Stimulated activated naive CD8-positive, alpha-beta T cell treated with anti-CD3 and anti-CD28 coated beads, Interleukin-15, Interleukin-2, amounts not matched to agents 100 U/mL and 50 U/mL, for 24 hours (primary cell): ENCODE results near the gene ITGAE.
"Not testable (repeated sequence)": the region's sequence is repeated elsewhere in the genome, so short reads cannot be mapped to it uniquely, and the experiment has no call there.

Experiments used
- ATAC-seq: fragments of 150-1000 bp; cut with Tn5 transposase; one replicate; pipeline ENCODE4 v1.10.0; 2021
- DNase-seq: peaks from one replicate; pipeline ENCODE4 v3.0.0; 2021

Gene ITGAE

GRCh38 chr17:3800362-3801271 lies at the start of gene ITGAE:
TSS of gene ITGAE (minus strand) at chr17:3801188. CDS start at chr17:3801144, 44 bp downstream.
- DNase-seq (no peak), ATAC-seq (no peak)

DNA sequence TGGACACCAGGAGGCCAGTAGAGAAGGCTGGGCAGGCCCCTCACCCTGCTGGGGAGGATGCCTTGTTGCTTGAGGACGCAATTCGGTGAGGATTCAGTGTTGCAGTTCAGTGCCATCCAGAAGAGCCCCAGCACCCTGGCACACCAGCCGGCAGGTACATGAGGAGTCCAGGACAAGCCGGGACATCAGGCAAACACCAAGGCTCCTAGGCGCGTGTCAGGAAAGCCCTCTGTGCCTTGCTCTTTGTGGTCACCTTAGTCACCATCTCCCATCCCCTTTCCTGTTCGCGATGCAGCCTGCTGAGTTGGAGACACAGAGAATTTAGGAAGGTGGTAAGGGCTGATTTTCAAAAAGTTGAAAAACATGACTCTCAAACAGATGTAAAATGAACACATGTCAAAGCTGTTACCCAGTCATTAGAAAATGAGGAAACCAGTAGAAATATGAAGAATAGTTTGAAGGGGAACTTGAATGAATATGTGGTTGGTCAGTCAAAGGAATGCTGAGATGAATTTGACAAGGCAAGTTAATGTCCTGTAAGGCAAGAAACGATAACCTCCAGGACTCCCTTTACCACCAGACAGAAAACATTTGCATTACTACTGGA lies 47.3 kb upstream of the ITGAE start:
- no peak for ATAC-seq
- no peak for DNase-seq

DNA sequence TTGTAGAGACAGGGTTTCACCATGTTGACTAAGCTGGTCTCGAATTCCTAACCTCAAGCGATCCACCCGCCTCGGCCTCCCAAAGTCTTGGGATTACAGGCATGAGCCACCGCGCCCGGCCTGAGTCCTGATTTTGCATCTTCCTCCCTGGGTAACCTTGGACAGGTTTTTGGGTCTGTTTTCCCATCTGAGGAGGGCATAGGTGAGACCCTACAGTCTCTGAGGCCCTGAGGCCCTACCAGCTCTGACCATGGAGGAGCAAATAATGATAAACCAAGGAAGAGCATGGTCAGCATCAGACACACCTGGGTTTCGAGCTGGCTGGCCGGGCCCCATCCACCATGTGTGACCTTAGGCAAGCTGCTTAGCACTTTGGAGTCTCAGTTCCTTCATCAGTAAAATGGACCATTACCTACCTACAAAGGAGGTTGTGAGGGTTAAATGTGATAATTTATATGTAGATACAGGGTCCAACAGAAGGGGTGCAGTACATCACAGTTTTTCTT lies 46.2 kb upstream of the ITGAE start:
- ATAC-seq, result no peak
- no peak for DNase-seq

DNA sequence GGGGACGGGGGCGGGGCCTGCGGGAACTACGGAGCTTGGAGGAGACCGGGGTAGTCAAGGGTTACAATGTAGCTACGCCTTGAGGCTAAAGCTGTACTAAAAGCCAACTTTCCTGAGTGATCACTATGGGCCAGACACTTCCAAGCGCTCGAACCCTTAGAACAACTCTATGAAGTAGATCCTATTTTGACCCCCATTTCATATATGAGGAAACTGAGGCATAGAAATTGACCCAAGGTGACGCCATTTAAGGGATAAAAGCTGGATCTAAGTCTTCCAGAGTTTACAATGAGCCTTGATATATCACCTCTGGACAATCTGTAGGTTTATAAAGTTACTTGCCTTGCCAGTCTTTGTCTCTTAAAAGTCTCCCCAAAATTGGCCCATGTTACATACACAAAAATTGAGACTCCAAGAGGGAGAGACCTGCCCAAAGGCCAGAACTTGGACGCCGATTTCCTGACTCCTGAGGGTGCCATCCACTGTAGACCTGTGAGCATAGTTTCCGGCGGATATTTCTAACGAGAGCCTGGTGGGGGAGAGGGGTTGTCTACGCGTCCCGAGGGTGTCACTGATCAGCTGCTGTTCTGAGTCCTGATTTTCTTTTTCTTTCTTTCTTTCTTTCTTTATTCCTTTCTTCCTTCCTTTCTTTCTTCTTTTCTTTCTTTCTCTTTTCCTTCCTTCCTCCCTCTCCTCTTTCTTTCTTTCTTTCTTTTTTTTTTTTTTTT lies 45.6 kb upstream of the ITGAE start:
- no peak for DNase-seq
- ATAC-seq, result no peak

DNA sequence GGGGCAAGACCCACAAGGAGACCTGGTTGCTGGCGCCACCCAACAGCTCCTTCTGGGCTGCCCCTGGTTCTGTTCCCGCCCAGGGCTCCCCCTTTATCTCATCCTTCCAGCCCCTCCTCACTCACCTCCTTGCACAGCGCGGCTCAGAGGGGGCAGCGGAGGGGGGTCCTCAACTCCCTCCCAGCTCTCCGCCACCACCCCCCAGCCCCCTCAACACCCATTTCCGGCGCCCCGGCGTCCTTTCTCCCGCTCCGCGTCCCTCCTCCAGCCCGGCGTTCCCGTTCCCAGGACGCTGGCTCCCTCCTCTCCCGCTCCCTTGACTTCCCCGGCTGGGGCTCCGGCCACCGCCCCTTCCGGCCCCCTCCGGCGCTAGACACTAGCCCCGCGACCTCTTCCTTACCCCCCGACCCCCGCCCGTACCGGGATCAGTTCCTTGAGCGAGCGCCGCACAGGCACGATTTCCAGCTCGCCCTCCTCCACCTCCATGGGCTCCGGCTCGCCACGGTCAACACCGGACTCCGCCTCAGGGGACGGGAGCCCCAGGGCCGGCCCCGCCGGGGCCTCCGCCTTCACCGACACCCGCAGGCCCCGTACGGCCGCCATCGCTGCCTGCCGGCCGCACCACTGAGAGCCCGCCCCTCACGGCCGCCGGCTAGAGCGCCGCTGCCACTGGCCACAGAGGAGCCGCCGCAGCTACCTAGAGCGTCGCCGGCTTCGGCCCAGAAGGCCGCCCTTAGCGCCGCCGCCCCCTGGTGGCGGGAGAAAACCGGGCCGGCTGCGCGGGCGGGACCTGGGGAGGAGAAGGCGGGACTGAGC lies 44.8 kb upstream of the ITGAE start, which contains the start of gene NCBP3:
NCBP3 (minus strand) TSS at position 626 of the 816 bp plus-strand sequence; CDS start at position 603, 23 bp downstream.
- peak; percentile 99 for ATAC-seq

GRCh38 chr17:3845291-3845620 lies 44.3 kb upstream of the ITGAE start:
- peak; percentile 35 for ATAC-seq
- peak; percentile 62 for DNase-seq

More for the DNA sequence above, 44.8 kb upstream of the ITGAE start, which contains the start of gene NCBP3:
- peak; percentile 94 for DNase-seq

GRCh38 chr17:3844556-3844955 lies 43.6 kb upstream of the ITGAE start:
- DNase-seq, ATAC-seq: not testable (repeated sequence)

- ATAC-seq, result no peak
- peak; percentile 51 for DNase-seq
Measured at GRCh38 chr17:3843935-3844516, 43.0 kb upstream of the ITGAE start.

DNA sequence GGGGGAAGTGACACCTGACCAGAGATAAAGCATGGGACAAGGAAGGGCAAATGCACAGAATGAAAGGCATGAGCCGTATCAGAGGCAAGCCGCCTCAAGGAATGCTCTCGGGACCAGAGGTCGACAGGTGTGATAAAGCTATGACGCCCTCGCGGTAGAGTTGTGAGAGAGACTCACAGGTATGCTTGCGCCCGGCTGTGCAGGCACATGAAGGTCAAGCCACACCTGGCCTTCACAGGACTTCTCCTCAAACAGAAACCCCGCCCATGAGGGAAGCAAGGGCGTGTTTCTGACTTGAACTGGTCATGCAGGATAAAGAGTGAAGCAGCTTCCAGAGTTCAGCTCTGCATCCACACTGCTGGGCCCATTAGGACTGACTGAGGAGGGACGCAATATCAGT lies 37.2 kb upstream of the ITGAE start:
- DNase-seq (no peak), ATAC-seq (no peak)

DNA sequence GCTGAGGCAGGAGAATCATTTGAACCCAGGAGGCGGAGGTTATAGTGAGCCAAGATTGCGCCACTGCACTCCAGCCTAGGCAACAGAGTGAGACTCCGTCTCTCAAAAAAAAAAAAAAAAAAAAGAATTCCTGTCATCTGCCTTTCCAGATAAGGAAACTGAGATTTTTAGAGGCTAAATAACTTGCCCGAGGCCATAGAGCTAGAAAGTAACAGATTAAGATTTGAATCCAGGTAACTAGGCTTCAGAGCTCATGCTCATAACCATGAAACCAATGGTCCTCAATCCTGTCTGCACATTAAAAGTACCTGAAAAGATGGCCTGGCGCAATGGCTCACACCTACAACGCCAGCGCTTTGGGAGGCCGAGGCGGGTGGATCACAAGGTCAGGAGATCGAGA lies 35.6 kb upstream of the ITGAE start:
- no peak for ATAC-seq

GRCh38 chr17:3835410-3836229 lies 34.6 kb upstream of the ITGAE start:
- DNase-seq, result no peak
- no peak for ATAC-seq

More for the DNA sequence above, 35.6 kb upstream of the ITGAE start:
- DNase-seq, result no peak

DNA sequence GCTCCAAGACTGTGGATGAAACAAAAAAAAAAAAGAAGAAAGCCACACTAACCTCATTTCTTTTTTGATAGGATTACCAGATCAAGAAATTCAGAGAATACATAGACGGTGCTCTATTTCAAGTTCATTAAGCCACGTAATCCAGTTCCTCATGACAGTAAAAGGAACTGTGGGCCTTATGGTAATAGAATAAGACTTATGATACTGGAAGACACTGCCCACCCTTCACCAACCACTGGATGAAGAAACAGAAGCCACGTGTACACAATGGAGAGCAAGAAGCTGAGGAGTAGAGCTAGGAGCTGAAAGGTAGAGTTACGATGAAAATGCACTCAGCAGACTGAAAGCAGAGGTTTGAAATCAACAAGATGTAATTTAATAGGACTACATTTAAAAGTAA lies 33.8 kb upstream of the ITGAE start:
- ATAC-seq, result no peak
- DNase-seq, result no peak

- ATAC-seq, result no peak
- DNase-seq, result no peak
Measured at GRCh38 chr17:3828852-3829232, 27.9 kb upstream of the ITGAE start.

GRCh38 chr17:3828151-3828851 lies 27.3 kb upstream of the ITGAE start:
- no peak for DNase-seq
- no peak for ATAC-seq

DNA sequence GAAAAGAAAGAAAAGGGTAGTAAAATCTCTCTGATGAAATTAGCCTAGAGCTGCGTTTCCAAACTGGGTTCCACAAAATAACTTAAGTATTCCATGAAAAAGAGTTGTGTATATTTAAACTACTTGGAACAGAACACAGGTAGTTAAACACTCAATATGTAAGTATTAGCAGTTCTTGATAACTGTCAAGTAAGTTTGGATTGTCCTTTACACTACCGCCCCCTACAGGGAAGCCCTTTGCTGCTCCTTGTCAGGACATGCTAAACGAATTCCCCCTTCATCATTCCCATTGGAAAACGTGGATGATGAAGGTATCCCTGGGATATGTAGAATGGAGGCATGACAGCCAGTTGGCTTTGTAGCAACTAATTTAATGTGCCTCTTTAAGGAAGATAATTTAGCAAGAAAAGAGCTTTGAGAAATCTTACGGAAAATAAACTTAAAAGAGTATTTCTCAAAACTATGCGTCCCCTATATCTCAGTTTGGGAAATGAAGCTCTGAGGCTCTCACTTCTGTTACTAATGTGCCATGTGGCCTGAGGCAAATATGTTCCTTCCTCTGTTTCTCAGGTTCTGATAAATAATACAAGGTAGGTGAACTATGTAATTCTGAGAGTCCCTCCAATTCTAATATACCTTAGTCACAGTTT lies 26.3 kb upstream of the ITGAE start:
- no peak for ATAC-seq
- DNase-seq, result peak; percentile 75

- ATAC-seq, result no peak
- DNase-seq, result no peak
Measured at GRCh38 chr17:3826191-3826590, 25.2 kb upstream of the ITGAE start.

- ATAC-seq (no peak), DNase-seq (no peak)
Measured at GRCh38 chr17:3821101-3821500, 20.1 kb upstream of the ITGAE start.

- DNase-seq, result no peak
- no peak for ATAC-seq
Measured at GRCh38 chr17:3818786-3819185, 17.8 kb upstream of the ITGAE start.
